Head of caudate nucleus (tissue), 42 donors: ENCODE data around the gene CARF.

Experiments used
- DNase-seq, 42 donors: peaks; one replicate each; pipeline versions ENCODE4 v3.0.0 to v3.0.0-alpha.2; 2020 to 2021; ENCODE audit warnings: mixed read lengths in 7 of 42
- intact Hi-C: fragments of 100-400 bp; cut with DNase I; formaldehyde crosslinking; loops from one replicate; pipeline ENCODE4 v1.15.0; 2022

The CARF gene

DNA sequence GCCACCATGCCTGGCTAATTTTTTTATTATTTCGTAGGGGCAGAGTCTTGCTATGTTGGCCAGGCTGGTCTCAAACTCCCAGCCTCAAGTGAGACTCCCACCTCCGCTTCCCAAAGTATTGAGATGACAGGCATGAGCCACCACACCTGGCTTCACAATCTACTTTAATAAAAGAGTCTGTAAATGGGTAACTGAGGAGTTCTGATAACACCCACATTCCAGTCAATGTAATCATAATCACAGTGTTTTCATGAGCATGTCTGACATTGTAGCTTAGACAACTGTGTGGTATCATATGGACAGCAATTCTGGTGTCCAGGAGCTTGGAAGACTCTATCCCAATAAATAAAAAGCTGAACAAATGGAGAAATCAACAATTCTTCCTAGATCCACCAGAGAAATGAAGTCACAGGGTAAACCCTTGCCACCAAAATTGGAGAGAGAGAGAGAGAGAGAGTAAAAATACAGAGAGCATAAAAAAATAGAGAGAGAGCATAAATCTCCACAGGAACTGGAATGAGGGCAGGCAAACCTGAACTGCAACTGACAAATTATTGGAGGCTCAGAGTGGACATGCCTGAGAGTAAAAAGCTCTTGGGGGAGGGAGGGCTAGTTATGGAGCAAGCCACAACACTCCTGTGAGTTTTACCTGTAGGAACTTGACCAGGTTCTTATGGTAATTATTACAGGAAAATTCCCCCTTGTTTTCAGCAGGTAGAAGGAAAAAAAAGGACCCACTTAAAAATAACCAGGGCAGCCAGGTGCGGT lies 90.2 kb downstream of the CARF start:
- intact Hi-C loops: no loop called here
- no peak for DNase-seq

- no peak for DNase-seq
- intact Hi-C loops: no loop called here
Measured at GRCh38 chr2:203003716-203004115, 91.6 kb downstream of the CARF start.

DNA sequence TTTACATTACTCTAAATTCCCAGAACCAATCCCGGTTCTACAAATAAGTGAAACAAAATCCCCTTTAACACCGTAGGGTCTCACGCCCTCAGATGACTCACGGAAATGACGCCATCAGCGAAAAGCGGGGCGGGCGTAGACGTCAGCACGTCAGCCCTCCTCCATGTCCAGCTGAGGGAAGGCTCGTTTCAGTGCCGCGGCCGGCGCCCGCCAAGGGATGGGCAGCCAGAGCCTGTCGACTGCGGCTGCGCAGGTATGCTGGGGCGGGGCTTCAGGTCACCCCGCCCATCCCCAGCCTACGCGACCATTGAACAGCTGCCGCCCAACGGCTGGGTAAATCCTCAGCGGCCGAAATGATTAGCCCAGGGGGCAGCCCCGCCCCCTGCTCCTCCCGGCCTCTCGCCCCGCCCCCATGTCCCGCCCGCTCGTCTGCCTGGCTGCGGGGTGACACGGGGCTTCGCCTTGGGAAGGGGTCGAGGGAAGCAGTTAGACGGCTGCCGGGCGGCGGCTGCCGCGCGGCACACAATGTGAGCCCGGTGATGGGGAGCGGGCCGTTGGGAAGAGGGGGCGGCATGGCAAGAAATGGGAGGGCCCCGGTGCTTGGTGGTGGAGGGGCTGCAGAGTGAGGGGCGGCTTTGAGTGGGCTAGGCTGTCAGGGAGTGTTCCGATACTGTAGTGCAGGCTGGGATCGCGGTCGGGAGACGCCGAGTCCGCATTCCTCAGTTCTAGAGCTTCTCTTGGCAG lies 102.6 kb downstream of the CARF start, which contains the start of gene NBEAL1:
Gene NBEAL1, plus strand, starts transcription at position 420 of the 744 bp plus-strand sequence. CDS start 1,510 bp downstream, outside the sequence.
- peak; percentile 96 to 99 (median 98) for DNase-seq
- intact Hi-C loops: loop anchor here (5.0 to 10.0 kb wide), 2 partner anchors 220 to 377 kb away; partner anchors contain the start of gene CYP20A1

DNA sequence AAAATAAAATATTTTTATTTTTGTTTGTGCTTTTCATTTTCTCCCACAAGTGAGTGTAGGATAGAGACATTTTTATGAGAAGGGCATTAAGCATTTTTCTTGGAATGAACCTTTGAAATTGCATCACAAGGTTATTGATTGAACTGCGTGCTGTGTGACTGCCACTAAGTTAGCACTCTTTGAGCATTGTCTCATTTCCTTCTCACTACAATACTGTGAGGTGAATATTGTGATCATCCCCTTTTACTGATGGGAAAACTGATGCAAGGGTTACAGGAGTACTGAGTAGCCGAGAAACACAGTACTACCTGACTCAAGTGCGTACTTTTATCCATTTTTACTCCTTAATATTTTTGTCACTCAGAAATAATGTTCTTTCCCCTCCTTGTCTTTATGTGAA lies 104.6 kb downstream of the CARF start:
- no peak for DNase-seq
- intact Hi-C loops: loop anchor here (10.0 kb wide), 1 partner anchor 218 kb away; the partner anchor contains the start of gene CYP20A1

- intact Hi-C loops: loop anchor here (10.0 kb wide), 1 partner anchor 217 kb away; the partner anchor contains the start of gene CYP20A1
- no peak for DNase-seq
Measured at GRCh38 chr2:203018181-203018580, 106.1 kb downstream of the CARF start.

GRCh38 chr2:203019142-203019541 lies 107.1 kb downstream of the CARF start:
- no peak for DNase-seq
- intact Hi-C loops: loop anchor here (10.0 kb wide), 1 partner anchor 216 kb away; the partner anchor contains the start of gene CYP20A1

DNA sequence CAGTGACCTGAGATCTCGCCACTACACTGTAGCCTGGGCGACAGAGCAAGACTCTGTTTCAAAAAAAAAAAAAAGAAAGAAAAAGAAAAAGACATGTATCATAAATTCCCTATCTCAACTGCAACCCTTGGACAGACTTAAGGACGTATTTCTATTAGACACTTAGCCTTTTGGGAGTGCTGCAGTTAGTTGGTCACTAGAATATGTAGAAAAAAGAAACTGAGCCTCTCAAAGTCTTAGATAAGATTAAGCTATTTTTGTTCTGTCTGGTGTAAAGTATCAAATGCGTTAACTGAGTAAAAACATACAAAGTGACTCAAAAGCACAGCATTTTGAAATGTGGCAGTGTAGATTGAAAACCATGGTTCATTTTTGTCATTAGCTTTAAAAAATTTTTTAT lies 109.9 kb downstream of the CARF start:
- no peak for DNase-seq
- intact Hi-C loops: no loop called here

DNA sequence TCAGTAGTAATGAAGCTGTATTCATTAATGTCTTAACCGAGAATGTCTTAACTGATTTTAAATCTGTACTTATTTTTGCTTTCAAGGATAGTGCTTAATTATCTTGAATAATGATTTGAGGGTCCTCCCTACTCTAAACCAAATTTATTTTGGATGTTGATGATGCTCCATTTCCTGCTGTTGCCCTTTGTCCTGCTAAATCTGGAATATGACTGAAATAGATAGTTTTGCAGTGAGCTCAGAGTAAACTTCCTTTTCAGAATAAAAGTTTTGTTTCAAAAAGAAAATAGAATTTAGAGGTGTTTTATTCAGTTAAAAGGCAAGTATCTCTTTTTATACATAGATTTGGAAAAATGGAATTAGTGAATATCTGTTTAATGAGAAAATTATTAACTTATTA lies 110.7 kb downstream of the CARF start:
- DNase-seq: no peak
- intact Hi-C loops: no loop called here

GRCh38 chr2:203025592-203025991 lies 113.5 kb downstream of the CARF start:
- intact Hi-C loops: no loop called here
- DNase-seq: no peak

DNA sequence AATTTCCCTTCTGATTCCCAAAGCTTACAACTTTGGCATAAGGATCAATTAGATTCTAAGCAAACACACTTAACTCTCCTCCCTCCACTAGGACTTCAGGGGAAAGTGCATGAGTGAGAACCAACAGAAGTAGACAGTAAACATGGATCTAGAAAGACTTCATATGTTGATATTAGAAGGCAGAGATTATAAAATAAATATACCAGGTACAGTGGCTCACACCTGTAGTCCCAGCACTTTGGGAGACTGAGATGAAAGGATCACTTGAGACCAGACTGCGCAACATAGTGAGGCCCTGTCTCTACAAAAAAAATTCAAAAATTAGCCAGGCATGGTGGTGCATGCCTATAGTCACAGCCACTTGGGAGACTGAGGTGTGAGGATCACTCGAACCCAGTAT lies 118.5 kb downstream of the CARF start:
- DNase-seq: no peak
- intact Hi-C loops: no loop called here

DNA sequence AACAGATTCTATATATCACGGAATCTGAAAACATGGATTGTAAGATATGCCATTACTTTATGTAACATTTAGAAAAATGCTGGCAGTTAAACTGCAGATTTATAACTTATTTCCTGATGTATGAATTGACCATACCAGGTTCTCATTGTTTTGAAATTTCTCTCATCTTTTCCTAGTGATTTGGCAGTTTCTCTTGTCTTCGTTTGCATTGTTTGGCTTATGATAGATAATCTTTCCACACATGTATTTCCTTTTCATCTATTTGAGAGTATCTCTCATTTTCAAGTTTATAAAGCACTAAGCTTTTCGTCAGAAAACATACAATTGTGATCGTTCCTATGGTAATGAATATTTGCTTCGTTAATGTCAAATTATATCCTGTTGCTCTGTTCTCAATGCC lies 118.9 kb downstream of the CARF start:
- DNase-seq: no peak
- intact Hi-C loops: no loop called here

GRCh38 chr2:203033395-203033794 lies 121.3 kb downstream of the CARF start:
- intact Hi-C loops: no loop called here
- no peak for DNase-seq

GRCh38 chr2:203035879-203036470 lies 123.9 kb downstream of the CARF start:
- intact Hi-C loops: no loop called here
- no peak for DNase-seq
